Ovary (tissue), 9 donors: ENCODE data around the gene NELL1. TPM values are rescaled to one million over a fixed set of nuclear protein-coding genes. Genes with fewer than 3 reads are reported as not detected.

ENCODE experiments used
- DNase-seq, 5 donors: peaks; one replicate each; pipeline ENCODE4 v3.0.0-alpha.2; 2019 to 2020
- H3K27ac ChIP-seq, 2 donors: fragments of 200-600 bp; one replicate each; pipeline versions ENCODE4 v1.5.1 to v1.8.0; 2019 to 2022
- H3K27me3 ChIP-seq: fragments of 200-600 bp; one replicate; pipeline ENCODE4 v1.8.0; 2022
- H3K36me3 ChIP-seq: fragments of 200-600 bp; sonication (generic); one replicate; pipeline ENCODE4 v1.5.1; 2019
- H3K4me1 ChIP-seq: one replicate; pipeline ENCODE4 v1.8.1; 2013; ENCODE audit warnings: mild to moderate bottlenecking, moderate library complexity; ENCODE audit not compliant: insufficient read depth
- H3K4me3 ChIP-seq: fragments of 200-600 bp; sonication (generic); one replicate; pipeline ENCODE4 v1.5.1; 2017
- H3K9me3 ChIP-seq, 2 donors: fragments of 200-600 bp in 1 of 2; sonication (generic) in 1 of 2; one replicate each; pipeline versions ENCODE4 v1.5.1 to v1.8.1; 2013 to 2019; ENCODE audit warnings: mild to moderate bottlenecking in 1 of 2, moderate library complexity in 1 of 2
- CTCF ChIP-seq, 3 donors: fragments of 450-650 bp in 2 of 3; fragments of 200-600 bp in 1 of 3; IDR thresholded peaks; one replicate each; pipeline versions ENCODE4 v1.5.1 to v1.8.0; 2016 to 2022; ENCODE audit warnings: antibody characterized with exemption in 3 of 3, mild to moderate bottlenecking in 1 of 3
- EP300 ChIP-seq: sonication (generic); formaldehyde crosslinking; IDR thresholded peaks from one replicate; pipeline ENCODE4 v1.6.1; 2017; ENCODE audit warnings: antibody characterized with exemption
- POLR2A ChIP-seq: fragments of 450-650 bp; IDR thresholded peaks from one replicate; pipeline ENCODE4 v1.6.1; 2017; ENCODE audit warnings: antibody characterized with exemption, mild to moderate bottlenecking, moderate library complexity
- WGBS, 3 donors: extraction: QIAGEN DNeasy Blood & Tissue Kit in 1 of 3; methylation state at CpG; one replicate each; pipeline versions ENCODE4 v1.1.5 to v1.1.7; 2013 to 2017; 5-methylcytosine and 5-hydroxymethylcytosine counted together
- intact Hi-C, 4 donors: fragments of 100-400 bp; cut with DNase I; formaldehyde crosslinking; loops; one replicate each; pipeline versions ENCODE4 v1.11.0 to v1.15.1; 2022 to 2023
- polyA plus RNA-seq, 2 donors: library from polyadenylated mRNA; stranded (reverse); fragments of 200-250 nt in 1 of 2; fragments of 350-450 nt in 1 of 2; fragmentation: Illumina TruSeq in 1 of 2; extraction: RNeasy Lipid Tissue Mini Kit (QIAGEN cat#74804) in 1 of 2; gene quantifications; one replicate each; pipeline ENCODE4 v1.2.3, GENCODE V29; 2013 to 2014
- total RNA-seq, 7 donors: library from RNA; depleted of rRNA in 2 of 7; stranded (reverse); fragments of >200 nt in 2 of 7; fragmentation: NEBNext Ultra II Directional in 3 of 7; extraction: Animal tissue kit (Norgen Biotek cat#: 25700) in 3 of 7; gene quantifications; one replicate each; pipeline versions ENCODE4 v1.1.0 to v1.2.4, GENCODE V29; 2016 to 2023
- donor health status: DM: no; HTN: no; CAD: no; lungs with moderate emphysema.
- donor health status: DM: no; HTN: no; CAD: no.
- donor health status: Bipolar disorder and iron deficiency.
- donor health status: DM: yes; HTN: yes; CAD: no.
- donor health status: DM: no; HTN: no; CAD: no.
- donor health status: DM: yes; HTN: yes; CAD: no.

Gene NELL1
- total and polyA plus RNA-seq, 9 donors = 0.21 to 0.43 (median 0.36) TPM; not detected in 5

DNA sequence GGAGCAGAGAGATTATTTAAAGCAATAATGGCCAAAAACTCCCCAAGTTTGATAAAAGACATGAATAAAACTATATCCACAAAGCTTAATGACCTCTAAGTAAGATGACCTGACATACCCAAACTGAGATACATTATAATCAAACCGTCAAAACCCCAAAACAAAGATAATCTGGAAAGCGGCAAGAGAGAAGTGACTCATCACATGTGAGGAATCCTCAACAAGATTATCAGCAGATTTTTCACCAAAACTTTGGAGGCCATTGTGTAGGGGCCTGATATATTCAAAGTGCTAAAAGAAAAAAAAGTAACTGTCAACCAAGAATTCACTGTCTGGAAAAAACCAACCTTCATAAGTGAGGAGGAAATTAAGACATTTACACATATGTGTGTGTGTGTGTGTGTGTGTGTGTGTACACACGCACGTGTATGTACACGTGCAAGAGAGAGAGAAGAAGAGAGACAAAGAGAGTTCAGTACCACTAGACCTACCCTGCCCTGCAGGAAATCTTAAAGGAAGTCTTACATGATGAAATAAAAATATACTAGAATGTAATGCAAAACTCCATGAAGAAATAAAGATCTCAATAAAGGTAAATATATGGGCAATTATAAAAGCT lies 752.4 kb downstream of the NELL1 start:
- WGBS, 3 donors = 50 to 53% (median 51%) methylated on average over 5 of the region's 5 CpGs
- DNase-seq = no peak
- intact Hi-C loops = no loop called here

DNA sequence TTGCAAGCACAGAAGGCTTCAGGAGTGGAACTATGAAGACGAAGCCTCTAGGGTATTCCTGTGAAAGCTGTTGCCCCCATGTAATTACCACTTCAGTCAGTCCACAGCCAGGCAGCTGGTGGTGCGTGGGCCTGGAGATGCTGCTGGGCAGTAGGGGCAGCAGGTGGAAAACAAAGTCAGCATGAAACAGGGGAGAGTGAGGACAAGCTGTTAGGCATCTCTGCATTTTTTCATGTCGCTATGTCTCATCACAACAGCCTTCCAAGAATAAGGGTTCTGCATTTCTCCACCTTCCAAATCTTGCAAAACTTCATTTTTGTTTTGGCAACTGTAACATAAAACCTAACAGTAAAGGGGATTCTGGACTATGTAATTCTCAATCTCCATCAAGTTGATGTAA lies 757.5 kb downstream of the NELL1 start:
- no peaks in the 10 kb centered on the region for H3K27me3 ChIP-seq
- no peaks in the 10 kb centered on the region for H3K4me1 ChIP-seq
- H3K36me3 ChIP-seq = no peaks in the 10 kb centered on the region
- no peak overlapping the region for H3K4me3 ChIP-seq
- intact Hi-C loops = no loop called here
- H3K9me3 ChIP-seq = no peaks in the 10 kb centered on the region
- TF ChIP-seq POLR2A = no peak
- no peak for TF ChIP-seq EP300
- TF ChIP-seq CTCF (IDR thresholded peaks at IDR 0.05) = no peak
- no peak for DNase-seq
- WGBS, 3 donors = 78 to 83% (median 83%) methylated on average over 3 of the region's 3 CpGs
- H3K27ac ChIP-seq = no peak overlapping the region

More for the DNA sequence above, 752.4 kb downstream of the NELL1 start:
- Histone ChIP-seq H3K27ac (no peak overlapping the region), H3K36me3 (no peaks in the 10 kb centered on the region), H3K27me3 (no peaks in the 10 kb centered on the region), H3K9me3 (no peaks in the 10 kb centered on the region), H3K4me1 (no peaks in the 10 kb centered on the region), H3K4me3 (no peak overlapping the region)
- no peak for TF ChIP-seq EP300
- TF ChIP-seq POLR2A = no peak
- no peak for TF ChIP-seq CTCF (IDR thresholded peaks at IDR 0.05)

GRCh38 chr11:21427726-21428125 lies 758.3 kb downstream of the NELL1 start:
- Histone ChIP-seq H3K27ac (no peak overlapping the region), H3K4me3 (no peak overlapping the region), H3K27me3 (no peaks in the 10 kb centered on the region), H3K4me1 (no peaks in the 10 kb centered on the region), H3K9me3 (no peaks in the 10 kb centered on the region), H3K36me3 (no peaks in the 10 kb centered on the region)
- intact Hi-C loops = no loop called here
- TF ChIP-seq EP300 = no peak
- TF ChIP-seq POLR2A = no peak
- no peak for TF ChIP-seq CTCF (IDR thresholded peaks at IDR 0.05)
- no peak for DNase-seq
- 64 to 74% (median 69%) methylated on average over 1 of the region's 1 CpG for WGBS, 3 donors

DNA sequence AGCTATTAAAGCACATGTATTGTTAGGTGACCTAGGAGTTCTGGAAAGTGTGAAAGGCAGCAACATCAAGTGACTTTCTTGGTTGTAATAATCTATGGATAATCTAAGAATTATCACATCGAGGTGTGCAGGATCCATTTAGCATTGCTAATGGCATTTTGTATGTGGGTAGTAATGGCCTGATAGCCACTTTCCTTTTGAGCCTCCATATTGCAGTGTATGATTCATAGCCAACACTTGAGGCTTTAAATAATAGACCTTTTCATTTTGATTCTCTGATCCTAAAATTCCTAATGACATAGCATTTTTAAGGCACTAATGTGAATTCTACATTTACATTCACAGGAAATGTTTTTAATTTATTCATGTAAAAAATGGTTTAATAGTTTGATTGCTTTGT lies 759.4 kb downstream of the NELL1 start:
- Histone ChIP-seq H3K27me3 (no peaks in the 10 kb centered on the region), H3K4me3 (no peak overlapping the region), H3K4me1 (no peaks in the 10 kb centered on the region), H3K36me3 (no peaks in the 10 kb centered on the region), H3K9me3 (no peaks in the 10 kb centered on the region), H3K27ac (no peak overlapping the region)
- 65 to 76% (median 73%) methylated on average over 1 of the region's 1 CpG for WGBS, 3 donors
- TF ChIP-seq POLR2A (no peak), EP300 (no peak), CTCF (IDR thresholded peaks at IDR 0.05) (no peak)
- DNase-seq = no peak
- intact Hi-C loops = no loop called here
